Stimulated activated CD4-positive, alpha-beta T cell treated with anti-CD3 and anti-CD28 coated beads, TNF-alpha, amount 100 ng/mL, for 1 hour (primary cell): ENCODE data around the gene CCL28.
"Not testable (repeated sequence)": the region's sequence is repeated elsewhere in the genome, so short reads cannot be mapped to it uniquely, and the experiment has no call there.

Experiments
- DNase-seq, 3 donors: peaks; one replicate each; pipeline ENCODE4 v3.0.0-alpha.2; 2020; ENCODE audit warnings: low read depth in 3 of 3, low spot score in 1 of 3

The CCL28 gene

GRCh38 chr5:43410414-43410813 lies 1.8 kb downstream of the CCL28 start:
- no peak for DNase-seq

GRCh38 chr5:43409809-43410271 lies 2.4 kb downstream of the CCL28 start:
- no peak for DNase-seq

GRCh38 chr5:43402524-43403066 lies 9.6 kb downstream of the CCL28 start:
- DNase-seq, result not testable (repeated sequence)

GRCh38 chr5:43401827-43402226 lies 10.4 kb downstream of the CCL28 start:
- no peak for DNase-seq

- DNase-seq, result no peak
Observed at GRCh38 chr5:43400082-43400481, 12.1 kb downstream of the CCL28 start.

GRCh38 chr5:43396762-43397304 lies 15.4 kb downstream of the CCL28 start:
- DNase-seq, result peak; percentile 3 to 48 (median 14)

- DNase-seq, result no peak
Observed at GRCh38 chr5:43390471-43390870, 21.7 kb downstream of the CCL28 start.

GRCh38 chr5:43389679-43390329 lies 22.4 kb downstream of the CCL28 start:
- DNase-seq, result peak; percentile 1 to 11 (median 6)

- no peak for DNase-seq
Observed at GRCh38 chr5:43386960-43387362, 25.2 kb downstream of the CCL28 start.

GRCh38 chr5:43376496-43377140 lies 35.6 kb downstream of the CCL28 start:
- no peak for DNase-seq

- no peak for DNase-seq
Observed at GRCh38 chr5:43371821-43372220, 40.4 kb downstream of the CCL28 start.

- no peak for DNase-seq
Observed at GRCh38 chr5:43370352-43370751, 41.8 kb downstream of the CCL28 start.

GRCh38 chr5:43369651-43370050 lies 42.5 kb downstream of the CCL28 start:
- no peak for DNase-seq

- DNase-seq, result no peak
Observed at GRCh38 chr5:43367909-43368669, 44.1 kb downstream of the CCL28 start.

GRCh38 chr5:43367453-43367852 lies 44.7 kb downstream of the CCL28 start:
- DNase-seq, result no peak

- DNase-seq, result not testable (repeated sequence)
Observed at GRCh38 chr5:43366680-43367246, 45.4 kb downstream of the CCL28 start.

GRCh38 chr5:43365155-43365554 lies 47.0 kb downstream of the CCL28 start:
- not testable (repeated sequence) for DNase-seq

GRCh38 chr5:43363445-43364152 lies 48.6 kb downstream of the CCL28 start:
- no peak for DNase-seq

- DNase-seq, result no peak
Observed at GRCh38 chr5:43362725-43363435, 49.3 kb downstream of the CCL28 start.

- DNase-seq, result no peak
Observed at GRCh38 chr5:43358726-43359125, 53.5 kb downstream of the CCL28 start.
